Measurements from ENCODE around the gene OTP. TPM values are rescaled to one million over a fixed set of nuclear protein-coding genes. Genes with fewer than 3 reads are reported as not detected.
A peak's percentile ranks its signal among the peaks of the same experiment; 100 is the strongest.

OTP gene
- total and polyA plus RNA-seq, 2 donors from 2014 or later = not detected

- no peaks in the 10 kb centered on the region for H3K36me3 ChIP-seq (ENCODE audit: control insufficient read depth in 2 of 3, insufficient read depth in 3 of 3, low read length in 3 of 3)
- no peak overlapping the region for H3K4me3 ChIP-seq (ENCODE audit: low read length in 3 of 3)
- no peak for FAIRE-seq
- DNase-seq = peak in 2 of 5 donors; percentile 64 to 68
- peaks cover 87% of the 10 kb centered on the region for H3K27me3 ChIP-seq (ENCODE audit: control insufficient read depth, insufficient read depth, low read length)
- TF ChIP-seq CTCF (IDR thresholded peaks at IDR 0.05; ENCODE audit: borderline replicate concordance, extremely low read depth, insufficient read depth) = no peak
- intact Hi-C loops (cut with DNase I) = no loop called here
- peaks cover 0 to 3% (median 0%) of the 10 kb centered on the region in 3 donors for H3K9me3 ChIP-seq (ENCODE audit: control insufficient read depth in 2 of 3, insufficient read depth in 1 of 3, low read length in 3 of 3)
- no peak overlapping the region for H3K27ac ChIP-seq (ENCODE audit: low read depth in 2 of 2, low read length in 2 of 2)
- no peak overlapping the region for H3K9ac ChIP-seq (ENCODE audit: low read length in 3 of 3)
- peaks cover 0 to 10% (median 0%) of the 10 kb centered on the region in 3 donors for H3K4me1 ChIP-seq (ENCODE audit: control insufficient read depth in 2 of 3, insufficient read depth in 2 of 3, low read depth in 1 of 3, low read length in 3 of 3)
Measured at GRCh38 chr5:77635067-77635916, 3.2 kb downstream of the OTP start.

- no peak overlapping the region for H3K4me3 ChIP-seq (ENCODE audit: low read length in 3 of 3)
- H3K27me3 ChIP-seq (ENCODE audit: control insufficient read depth, insufficient read depth, low read length) = peaks cover 82% of the 10 kb centered on the region
- DNase-seq (peak in 1 of 5 donors; percentile 25), FAIRE-seq (no peak)
- H3K4me1 ChIP-seq (ENCODE audit: control insufficient read depth in 2 of 3, insufficient read depth in 2 of 3, low read depth in 1 of 3, low read length in 3 of 3) = peaks cover 0 to 12% (median 0%) of the 10 kb centered on the region in 3 donors
- peaks cover 0 to 3% (median 0%) of the 10 kb centered on the region in 3 donors for H3K9me3 ChIP-seq (ENCODE audit: control insufficient read depth in 2 of 3, insufficient read depth in 1 of 3, low read length in 3 of 3)
- H3K9ac ChIP-seq (ENCODE audit: low read length in 3 of 3) = no peak overlapping the region
- no peak overlapping the region for H3K27ac ChIP-seq (ENCODE audit: low read depth in 2 of 2, low read length in 2 of 2)
- intact Hi-C loops (cut with DNase I) = no loop called here
- H3K36me3 ChIP-seq (ENCODE audit: control insufficient read depth in 2 of 3, insufficient read depth in 3 of 3, low read length in 3 of 3) = no peaks in the 10 kb centered on the region
- no peak for TF ChIP-seq CTCF (IDR thresholded peaks at IDR 0.05; ENCODE audit: borderline replicate concordance, extremely low read depth, insufficient read depth)
Measured at GRCh38 chr5:77633709-77634108, 4.8 kb downstream of the OTP start.

- DNase-seq (no peak), FAIRE-seq (no peak)
- Histone ChIP-seq H3K4me1 (ENCODE audit: control insufficient read depth in 2 of 3, insufficient read depth in 2 of 3, low read depth in 1 of 3, low read length in 3 of 3) (peaks cover 0 to 12% (median 0%) of the 10 kb centered on the region in 3 donors), H3K36me3 (ENCODE audit: control insufficient read depth in 2 of 3, insufficient read depth in 3 of 3, low read length in 3 of 3) (no peaks in the 10 kb centered on the region), H3K4me3 (ENCODE audit: low read length in 3 of 3) (no peak overlapping the region), H3K27me3 (ENCODE audit: control insufficient read depth, insufficient read depth, low read length) (peaks cover 82% of the 10 kb centered on the region), H3K27ac (ENCODE audit: low read depth in 2 of 2, low read length in 2 of 2) (no peak overlapping the region), H3K9ac (ENCODE audit: low read length in 3 of 3) (no peak overlapping the region), H3K9me3 (ENCODE audit: control insufficient read depth in 2 of 3, insufficient read depth in 1 of 3, low read length in 3 of 3) (peaks cover 0 to 3% (median 0%) of the 10 kb centered on the region in 3 donors)
- intact Hi-C loops (cut with DNase I) = no loop called here
- TF ChIP-seq CTCF (IDR thresholded peaks at IDR 0.05; ENCODE audit: borderline replicate concordance, extremely low read depth, insufficient read depth) = no peak
Measured at GRCh38 chr5:77633207-77633675, 5.3 kb downstream of the OTP start.

Data from kidney (tissue), 14 donors.